SK-N-SH (cell line): ENCODE measurements around the gene ACSL3.

Experiments
- ELF1 ChIP-seq: IDR thresholded peaks from 2 replicates; pipeline ENCODE4 v1.4.0; 2012
- EP300 ChIP-seq, 2 experiments: IDR thresholded peaks; 2 replicates each; pipeline versions ENCODE4 v1.4.0 to v1.6.1; 2012; ENCODE audit warnings: borderline replicate concordance in 1 of 2, low read depth in 1 of 2, low read length in 1 of 2
- GABPA ChIP-seq: IDR thresholded peaks from 2 replicates; pipeline ENCODE4 v1.4.0; 2012; ENCODE audit warnings: low read depth, mild to moderate bottlenecking
- TF ChIP-seq, protein P1 (sequence below): fragments of 200-600 bp; sonication (generic); IDR thresholded peaks from 2 replicates; pipeline ENCODE4 v1.6.1; 2017; ENCODE audit warnings: antibody characterized with exemption, mild to moderate bottlenecking, moderate library complexity

DNA sequence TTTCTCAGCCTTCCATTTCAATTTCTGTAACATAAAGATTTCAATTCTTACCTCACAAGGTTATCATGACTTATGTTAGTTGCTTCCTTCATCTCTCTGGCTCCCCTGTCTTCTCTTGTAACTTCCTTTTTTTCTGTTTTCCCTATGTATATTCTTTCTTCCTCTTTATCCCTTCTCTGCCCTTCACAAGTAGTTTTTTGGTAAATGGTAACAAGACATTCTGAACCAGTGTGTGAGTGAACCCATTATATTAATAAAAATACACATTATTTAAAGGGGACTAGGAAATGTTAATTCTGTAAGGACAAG, 8.4 kb downstream of the ACSL3 start:
- TF ChIP-seq, protein P1, sequence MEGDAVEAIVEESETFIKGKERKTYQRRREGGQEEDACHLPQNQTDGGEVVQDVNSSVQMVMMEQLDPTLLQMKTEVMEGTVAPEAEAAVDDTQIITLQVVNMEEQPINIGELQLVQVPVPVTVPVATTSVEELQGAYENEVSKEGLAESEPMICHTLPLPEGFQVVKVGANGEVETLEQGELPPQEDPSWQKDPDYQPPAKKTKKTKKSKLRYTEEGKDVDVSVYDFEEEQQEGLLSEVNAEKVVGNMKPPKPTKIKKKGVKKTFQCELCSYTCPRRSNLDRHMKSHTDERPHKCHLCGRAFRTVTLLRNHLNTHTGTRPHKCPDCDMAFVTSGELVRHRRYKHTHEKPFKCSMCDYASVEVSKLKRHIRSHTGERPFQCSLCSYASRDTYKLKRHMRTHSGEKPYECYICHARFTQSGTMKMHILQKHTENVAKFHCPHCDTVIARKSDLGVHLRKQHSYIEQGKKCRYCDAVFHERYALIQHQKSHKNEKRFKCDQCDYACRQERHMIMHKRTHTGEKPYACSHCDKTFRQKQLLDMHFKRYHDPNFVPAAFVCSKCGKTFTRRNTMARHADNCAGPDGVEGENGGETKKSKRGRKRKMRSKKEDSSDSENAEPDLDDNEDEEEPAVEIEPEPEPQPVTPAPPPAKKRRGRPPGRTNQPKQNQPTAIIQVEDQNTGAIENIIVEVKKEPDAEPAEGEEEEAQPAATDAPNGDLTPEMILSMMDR: no peak
- TF ChIP-seq GABPA (no peak), ELF1 (no peak), EP300 (IDR thresholded peaks at IDR 0.05; ENCODE audit: borderline replicate concordance in 1 of 2, low read depth in 1 of 2, low read length in 1 of 2) (no peak)
